Nephron (organoid): Measurements from ENCODE around the gene ADAMTSL1.

Experiments used
- H3K27ac Mint-ChIP-seq, 3 experiments: 2 replicates each; pipeline ENCODE4 v1.8.0; 2020; ENCODE audit warnings: mixed read lengths in 3 of 3, mild to moderate bottlenecking in 2 of 3, moderate library complexity in 1 of 3
- H3K27me3 Mint-ChIP-seq: 2 replicates; pipeline ENCODE4 v1.8.0; 2021; ENCODE audit warnings: low read depth, mild to moderate bottlenecking, moderate library complexity, mixed read lengths
- H3K36me3 Mint-ChIP-seq: 2 replicates; pipeline ENCODE4 v1.8.0; 2020; ENCODE audit warnings: low read depth, mixed read lengths
- H3K4me1 Mint-ChIP-seq: 2 replicates; pipeline ENCODE4 v1.8.0; 2020; ENCODE audit warnings: mixed read lengths
- H3K4me3 Mint-ChIP-seq, 3 experiments: 2 replicates each; pipeline ENCODE4 v1.8.0; 2020; ENCODE audit warnings: mild to moderate bottlenecking in 3 of 3, mixed read lengths in 3 of 3, moderate library complexity in 2 of 3
- H3K9me3 Mint-ChIP-seq: 2 replicates; pipeline ENCODE4 v1.8.0; 2020; ENCODE audit warnings: mixed read lengths
- TF ChIP-seq, protein P1 (sequence below), 3 experiments: fragments of 200-600 bp; sonication (generic); IDR thresholded peaks; one replicate each; pipeline ENCODE4 v1.5.0; 2021; ENCODE audit warnings: antibody characterized with exemption in 3 of 3; ENCODE audit not compliant: unreplicated experiment in 3 of 3

The ADAMTSL1 gene

GRCh38 chr9:18543406-18544192, 69.6 kb downstream of the ADAMTSL1 start:
- H3K4me1 Mint-ChIP-seq = peaks cover 24% of the 10 kb centered on the region
- H3K27ac Mint-ChIP-seq = peak overlapping the region; percentile 62 to 82 (median 73)

DNA sequence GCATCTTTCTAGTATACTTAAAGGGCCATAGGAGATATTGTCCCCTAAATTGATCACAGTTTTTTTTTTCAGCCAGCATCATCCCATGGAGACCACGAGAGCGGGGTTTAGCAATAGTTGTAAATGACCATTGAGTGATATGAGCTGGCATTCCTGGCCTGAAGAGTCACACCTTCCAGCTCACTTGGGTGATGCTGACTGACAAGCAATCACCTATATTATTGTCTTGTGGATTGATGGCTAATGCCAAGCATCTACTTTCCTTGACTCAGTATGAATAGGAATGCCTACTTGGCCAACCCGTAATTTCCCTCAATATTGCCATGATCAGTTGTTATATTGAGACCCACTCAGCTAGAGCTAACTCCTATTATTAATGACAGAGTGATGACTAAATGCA, 70.5 kb downstream of the ADAMTSL1 start:
- peak overlapping the region; percentile 73 to 83 (median 82) for H3K27ac Mint-ChIP-seq

More at GRCh38 chr9:18543406-18544192, 69.6 kb downstream of the ADAMTSL1 start:
- TF ChIP-seq, protein P1, sequence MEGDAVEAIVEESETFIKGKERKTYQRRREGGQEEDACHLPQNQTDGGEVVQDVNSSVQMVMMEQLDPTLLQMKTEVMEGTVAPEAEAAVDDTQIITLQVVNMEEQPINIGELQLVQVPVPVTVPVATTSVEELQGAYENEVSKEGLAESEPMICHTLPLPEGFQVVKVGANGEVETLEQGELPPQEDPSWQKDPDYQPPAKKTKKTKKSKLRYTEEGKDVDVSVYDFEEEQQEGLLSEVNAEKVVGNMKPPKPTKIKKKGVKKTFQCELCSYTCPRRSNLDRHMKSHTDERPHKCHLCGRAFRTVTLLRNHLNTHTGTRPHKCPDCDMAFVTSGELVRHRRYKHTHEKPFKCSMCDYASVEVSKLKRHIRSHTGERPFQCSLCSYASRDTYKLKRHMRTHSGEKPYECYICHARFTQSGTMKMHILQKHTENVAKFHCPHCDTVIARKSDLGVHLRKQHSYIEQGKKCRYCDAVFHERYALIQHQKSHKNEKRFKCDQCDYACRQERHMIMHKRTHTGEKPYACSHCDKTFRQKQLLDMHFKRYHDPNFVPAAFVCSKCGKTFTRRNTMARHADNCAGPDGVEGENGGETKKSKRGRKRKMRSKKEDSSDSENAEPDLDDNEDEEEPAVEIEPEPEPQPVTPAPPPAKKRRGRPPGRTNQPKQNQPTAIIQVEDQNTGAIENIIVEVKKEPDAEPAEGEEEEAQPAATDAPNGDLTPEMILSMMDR (IDR thresholded peaks at IDR 0.05; ENCODE audit: unreplicated experiment in 3 of 3) = no peak
- Mint-ChIP-seq H3K4me3 (no peak overlapping the region), H3K36me3 (peaks cover under 1% of the 10 kb centered on the region), H3K27me3 (no peaks in the 10 kb centered on the region), H3K9me3 (no peaks in the 10 kb centered on the region)

GRCh38 chr9:18545636-18546360, 71.8 kb downstream of the ADAMTSL1 start:
- Mint-ChIP-seq H3K4me1 (peaks cover 24% of the 10 kb centered on the region), H3K9me3 (no peaks in the 10 kb centered on the region), H3K4me3 (no peak overlapping the region), H3K27me3 (no peaks in the 10 kb centered on the region), H3K36me3 (peaks cover 6% of the 10 kb centered on the region), H3K27ac (peak overlapping the region; percentile 51 to 83 (median 83))
- TF ChIP-seq, protein P1 (IDR thresholded peaks at IDR 0.05; ENCODE audit: unreplicated experiment in 3 of 3) = no peak

More for the DNA sequence above, 70.5 kb downstream of the ADAMTSL1 start:
- TF ChIP-seq, protein P1 (IDR thresholded peaks at IDR 0.05; ENCODE audit: unreplicated experiment in 3 of 3) = no peak
- no peaks in the 10 kb centered on the region for H3K27me3 Mint-ChIP-seq
- H3K9me3 Mint-ChIP-seq = no peaks in the 10 kb centered on the region
- H3K4me3 Mint-ChIP-seq = no peak overlapping the region
- no peaks in the 10 kb centered on the region for H3K36me3 Mint-ChIP-seq
- peaks cover 24% of the 10 kb centered on the region for H3K4me1 Mint-ChIP-seq

GRCh38 chr9:18548456-18548855, 74.5 kb downstream of the ADAMTSL1 start:
- H3K27me3 Mint-ChIP-seq = no peaks in the 10 kb centered on the region
- H3K4me3 Mint-ChIP-seq = no peak overlapping the region
- H3K36me3 Mint-ChIP-seq = peaks cover 12% of the 10 kb centered on the region
- TF ChIP-seq, protein P1 (IDR thresholded peaks at IDR 0.05; ENCODE audit: unreplicated experiment in 3 of 3) = no peak
- H3K27ac Mint-ChIP-seq = peak overlapping the region; percentile 63 to 92 (median 82)
- peaks cover 24% of the 10 kb centered on the region for H3K4me1 Mint-ChIP-seq
- H3K9me3 Mint-ChIP-seq = peaks cover 6% of the 10 kb centered on the region

DNA sequence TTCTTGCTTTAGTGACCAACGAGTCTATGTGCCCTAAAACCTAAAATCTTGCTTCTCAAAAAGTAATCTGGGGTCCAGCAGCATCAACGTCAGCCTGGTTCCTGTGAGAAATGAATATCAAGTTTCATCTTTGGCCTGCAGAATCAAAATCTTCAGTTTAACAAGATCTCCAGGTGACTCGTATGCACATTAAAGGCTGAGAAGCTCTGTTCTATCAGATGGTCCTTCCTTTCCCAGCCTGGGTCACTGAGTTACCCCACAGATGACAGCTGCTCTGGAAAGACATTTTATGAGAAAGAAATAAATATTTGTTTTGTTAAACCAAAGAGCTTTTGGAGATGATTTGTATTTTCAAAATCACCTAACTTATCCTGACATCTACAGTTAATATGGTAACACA, 75.8 kb downstream of the ADAMTSL1 start:
- Mint-ChIP-seq H3K4me1 (peaks cover 16% of the 10 kb centered on the region), H3K27me3 (no peaks in the 10 kb centered on the region)

More for the DNA sequence above, 75.8 kb downstream of the ADAMTSL1 start:
- no peak overlapping the region for H3K27ac Mint-ChIP-seq
- H3K9me3 Mint-ChIP-seq = peaks cover 15% of the 10 kb centered on the region
- no peak overlapping the region for H3K4me3 Mint-ChIP-seq
- TF ChIP-seq, protein P1 (IDR thresholded peaks at IDR 0.05; ENCODE audit: unreplicated experiment in 3 of 3) = no peak
- H3K36me3 Mint-ChIP-seq = peaks cover 18% of the 10 kb centered on the region
